ENCODE results near the gene CLCN1. TPM values are rescaled to one million over a fixed set of nuclear protein-coding genes. Genes with fewer than 3 reads are reported as not detected.

CLCN1 gene
- total and polyA plus RNA-seq, 2 donors: 0.09 to 0.57 TPM

DNA sequence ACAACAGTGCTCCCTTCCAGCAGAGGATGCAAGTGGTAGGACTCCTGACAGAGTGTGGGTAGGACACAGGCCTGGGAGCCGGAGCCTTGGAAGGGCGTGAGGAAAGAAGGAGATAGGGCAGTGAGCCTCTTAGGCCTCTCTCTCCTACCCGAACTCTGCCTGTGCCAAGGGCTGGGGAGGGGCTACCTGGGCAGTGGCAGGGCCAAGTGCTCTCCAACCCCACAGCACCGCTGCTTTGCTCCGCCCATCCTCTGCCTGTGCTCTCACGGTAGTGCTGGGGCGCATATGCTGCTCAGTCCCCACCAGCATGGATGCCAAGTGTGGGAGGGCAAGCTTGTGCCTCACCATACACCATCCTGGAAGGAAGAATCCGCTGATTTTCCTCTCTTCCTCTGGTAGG is 39.1 kb downstream of the CLCN1 start:
- peaks cover 10 to 30% of the 10 kb centered on the region in 2 donors for H3K27me3 ChIP-seq (ENCODE audit: control insufficient read depth in 2 of 2, insufficient read depth in 1 of 2, low read length in 1 of 2)
- no peak for DNase-seq (ENCODE audit: low read depth in 6 of 9, low spot score in 9 of 9)
- WGBS: 96% methylated on average over 8 of the region's 8 CpGs

DNA sequence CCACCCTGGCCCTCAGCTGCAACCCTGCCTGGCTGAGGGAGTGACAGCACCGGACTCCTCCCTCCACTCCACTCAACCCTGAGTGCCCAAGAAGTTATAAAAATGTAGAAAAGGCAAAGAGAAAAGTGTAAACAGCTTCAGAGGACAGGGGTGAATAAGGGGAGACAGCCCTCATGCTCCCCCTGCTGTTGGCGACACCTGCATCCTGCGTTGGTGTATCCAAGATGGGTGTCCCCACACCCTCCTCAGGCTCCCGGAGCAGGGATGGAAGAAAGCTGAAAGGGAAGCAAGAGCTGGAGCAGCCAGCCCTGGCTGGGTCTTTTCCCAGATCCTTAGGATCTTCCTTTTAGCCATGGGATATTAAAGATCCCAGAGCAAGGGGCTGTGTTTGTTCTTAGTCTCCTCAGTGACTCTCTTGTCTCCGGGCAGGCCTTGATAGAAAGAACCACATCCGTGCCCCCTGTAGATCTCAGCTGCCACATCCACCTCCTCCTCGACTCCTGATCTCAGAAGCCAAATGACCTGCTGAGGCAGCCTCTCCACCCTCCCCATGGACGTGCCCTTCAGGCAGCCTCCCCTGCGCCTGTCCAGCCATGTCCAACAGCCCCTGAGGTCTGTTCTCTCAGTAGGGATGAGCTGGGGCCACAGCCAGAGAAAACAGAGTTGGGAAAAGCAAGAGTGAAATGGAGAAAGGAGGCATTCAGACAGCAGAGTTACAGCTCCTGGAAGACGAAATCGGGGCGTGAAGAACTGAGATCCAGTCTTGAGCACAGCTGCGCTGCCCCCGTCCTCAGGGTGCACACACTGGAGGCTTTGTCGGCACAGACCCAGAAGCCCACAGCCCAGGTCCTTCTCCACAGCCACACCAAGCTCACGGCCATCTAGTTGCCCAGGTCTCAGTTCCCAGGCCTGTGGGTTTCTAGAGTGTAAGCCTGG is 39.8 kb downstream of the CLCN1 start:
- 97% methylated on average over 16 of the region's 16 CpGs for WGBS
- Histone ChIP-seq H3K27me3 (ENCODE audit: control insufficient read depth in 2 of 2, insufficient read depth in 1 of 2, low read length in 1 of 2) (peaks cover 11 to 35% of the 10 kb centered on the region in 2 donors), H3K9me3 (ENCODE audit: control insufficient read depth in 2 of 2, insufficient read depth in 1 of 2, low read length in 1 of 2) (no peaks in the 10 kb centered on the region), H3K4me1 (ENCODE audit: control insufficient read depth in 2 of 2, insufficient read depth in 2 of 2, low read length in 2 of 2) (no peaks in the 10 kb centered on the region), H3K4me3 (ENCODE audit: low read length in 2 of 2) (no peak overlapping the region), H3K36me3 (ENCODE audit: control insufficient read depth in 2 of 2, insufficient read depth in 2 of 2, low read length in 1 of 2) (no peaks in the 10 kb centered on the region), H3K27ac (ENCODE audit: low read depth in 1 of 2, low read length in 1 of 2) (no peak overlapping the region)
- no peak for DNase-seq (ENCODE audit: low read depth in 6 of 9, low spot score in 9 of 9)

More for the DNA sequence above, 39.1 kb downstream of the CLCN1 start:
- H3K4me3 ChIP-seq (ENCODE audit: low read length in 2 of 2): no peak overlapping the region
- H3K27ac ChIP-seq (ENCODE audit: low read depth in 1 of 2, low read length in 1 of 2): no peak overlapping the region
- no peaks in the 10 kb centered on the region for H3K4me1 ChIP-seq (ENCODE audit: control insufficient read depth in 2 of 2, insufficient read depth in 2 of 2, low read length in 2 of 2)
- no peaks in the 10 kb centered on the region for H3K36me3 ChIP-seq (ENCODE audit: control insufficient read depth in 2 of 2, insufficient read depth in 2 of 2, low read length in 1 of 2)
- H3K9me3 ChIP-seq (ENCODE audit: control insufficient read depth in 2 of 2, insufficient read depth in 1 of 2, low read length in 1 of 2): no peaks in the 10 kb centered on the region

DNA sequence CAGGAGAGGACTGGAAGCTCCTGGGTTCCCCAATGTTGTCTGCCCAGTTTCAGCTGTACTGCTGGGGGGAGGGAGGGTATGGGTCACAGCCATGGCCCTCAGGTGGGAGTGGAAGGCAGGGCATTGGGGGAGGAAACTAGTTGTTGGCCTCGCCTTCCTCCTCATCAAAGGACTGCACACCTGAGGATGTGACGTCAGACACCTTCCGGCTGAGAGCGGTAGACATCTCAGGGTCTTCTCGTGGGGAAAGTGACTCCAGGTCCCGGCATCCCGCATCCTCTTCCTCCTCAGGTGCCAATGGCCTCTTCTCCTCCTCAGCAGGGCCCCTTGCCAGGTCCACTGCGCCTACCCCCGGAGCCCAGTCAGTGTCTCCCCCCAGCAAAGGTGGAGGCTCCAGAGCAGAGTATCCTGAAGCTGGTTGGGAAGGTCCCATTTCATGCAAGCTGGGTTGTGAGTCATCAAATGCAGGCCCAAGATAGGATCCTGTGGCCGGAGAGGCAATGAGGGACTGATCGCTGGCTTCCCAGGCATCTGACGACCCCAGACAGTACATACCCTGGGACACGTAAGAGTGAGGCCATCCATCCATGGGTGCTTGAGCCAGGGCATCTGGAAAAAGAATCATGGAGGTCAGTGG is 40.6 kb downstream of the CLCN1 start:
- H3K36me3 ChIP-seq (ENCODE audit: control insufficient read depth in 2 of 2, insufficient read depth in 2 of 2, low read length in 1 of 2): no peaks in the 10 kb centered on the region
- H3K27me3 ChIP-seq (ENCODE audit: control insufficient read depth in 2 of 2, insufficient read depth in 1 of 2, low read length in 1 of 2): peaks cover 19 to 43% of the 10 kb centered on the region in 2 donors
- WGBS: 97% methylated on average over 13 of the region's 13 CpGs
- no peaks in the 10 kb centered on the region for H3K9me3 ChIP-seq (ENCODE audit: control insufficient read depth in 2 of 2, insufficient read depth in 1 of 2, low read length in 1 of 2)
- no peak overlapping the region for H3K27ac ChIP-seq (ENCODE audit: low read depth in 1 of 2, low read length in 1 of 2)
- H3K4me1 ChIP-seq (ENCODE audit: control insufficient read depth in 2 of 2, insufficient read depth in 2 of 2, low read length in 2 of 2): peaks cover 0 to 3% of the 10 kb centered on the region in 2 donors
- H3K4me3 ChIP-seq (ENCODE audit: low read length in 2 of 2): no peak overlapping the region
- no peak for DNase-seq (ENCODE audit: low read depth in 6 of 9, low spot score in 9 of 9)

DNA sequence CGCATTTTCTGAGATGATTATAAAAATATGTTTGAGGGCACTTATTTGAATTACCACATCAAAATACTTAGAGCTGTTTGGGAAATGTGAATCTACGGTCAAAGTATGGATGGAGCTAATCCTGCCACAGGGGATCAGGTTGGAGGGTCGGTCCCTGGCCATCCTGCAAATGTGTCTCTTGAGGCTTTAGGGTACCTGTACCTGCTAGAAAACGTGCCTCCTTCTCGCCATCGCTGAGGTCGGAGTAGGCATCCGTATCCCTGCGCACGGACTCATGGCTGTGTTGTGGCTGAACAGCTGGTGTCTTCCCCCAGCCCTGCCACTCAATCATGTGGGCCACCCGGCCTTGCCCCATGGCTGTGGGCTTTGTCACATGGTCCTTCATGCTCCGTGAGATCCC is 42.7 kb downstream of the CLCN1 start:
- Histone ChIP-seq H3K27me3 (ENCODE audit: control insufficient read depth in 2 of 2, insufficient read depth in 1 of 2, low read length in 1 of 2) (peaks cover 38 to 62% of the 10 kb centered on the region in 2 donors), H3K4me1 (ENCODE audit: control insufficient read depth in 2 of 2, insufficient read depth in 2 of 2, low read length in 2 of 2) (peaks cover 3 to 10% of the 10 kb centered on the region in 2 donors), H3K27ac (ENCODE audit: low read depth in 1 of 2, low read length in 1 of 2) (no peak overlapping the region), H3K36me3 (ENCODE audit: control insufficient read depth in 2 of 2, insufficient read depth in 2 of 2, low read length in 1 of 2) (no peaks in the 10 kb centered on the region), H3K9me3 (ENCODE audit: control insufficient read depth in 2 of 2, insufficient read depth in 1 of 2, low read length in 1 of 2) (no peaks in the 10 kb centered on the region), H3K4me3 (ENCODE audit: low read length in 2 of 2) (no peak overlapping the region)
- WGBS: 96% methylated on average over 12 of the region's 12 CpGs
- DNase-seq (ENCODE audit: low read depth in 6 of 9, low spot score in 9 of 9): no peak

DNA sequence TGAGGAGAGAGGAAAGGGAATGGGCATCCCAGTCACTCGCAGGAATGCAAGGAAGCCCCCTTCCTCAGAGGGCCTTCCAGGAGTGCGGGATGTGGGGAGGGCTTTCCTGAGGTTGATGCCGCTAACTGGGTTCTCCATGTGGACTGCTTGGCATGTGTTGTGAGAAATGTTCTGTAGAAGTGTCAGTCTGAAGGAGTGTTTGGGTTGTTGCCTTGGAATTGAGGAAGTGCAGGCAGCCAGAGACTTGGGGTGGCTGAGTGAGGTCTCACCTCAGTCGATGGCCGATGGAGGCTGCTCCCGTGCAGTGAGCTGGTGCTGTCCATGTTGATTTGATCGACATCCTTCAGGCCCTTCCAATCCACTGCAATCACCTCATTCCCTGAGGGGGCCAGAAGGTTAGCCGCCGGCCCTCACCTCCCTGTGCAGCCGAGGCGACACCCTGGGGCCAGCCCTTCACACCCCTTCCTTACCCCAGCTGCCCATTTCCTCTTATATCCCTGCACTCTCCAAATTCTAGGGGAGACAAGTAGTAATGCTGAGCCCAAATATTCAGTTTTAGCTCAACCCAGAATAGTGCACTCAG is 44.0 kb downstream of the CLCN1 start:
- DNase-seq (ENCODE audit: low read depth in 6 of 9, low spot score in 9 of 9): no peak
- Histone ChIP-seq H3K27ac (ENCODE audit: low read depth in 1 of 2, low read length in 1 of 2) (no peak overlapping the region), H3K27me3 (ENCODE audit: control insufficient read depth in 2 of 2, insufficient read depth in 1 of 2, low read length in 1 of 2) (peaks cover 49 to 72% of the 10 kb centered on the region in 2 donors), H3K36me3 (ENCODE audit: control insufficient read depth in 2 of 2, insufficient read depth in 2 of 2, low read length in 1 of 2) (no peaks in the 10 kb centered on the region), H3K4me3 (ENCODE audit: low read length in 2 of 2) (no peak overlapping the region), H3K9me3 (ENCODE audit: control insufficient read depth in 2 of 2, insufficient read depth in 1 of 2, low read length in 1 of 2) (no peaks in the 10 kb centered on the region), H3K4me1 (ENCODE audit: control insufficient read depth in 2 of 2, insufficient read depth in 2 of 2, low read length in 2 of 2) (peaks cover 3 to 10% of the 10 kb centered on the region in 2 donors)
- 77% methylated on average over 11 of the region's 11 CpGs for WGBS

DNA sequence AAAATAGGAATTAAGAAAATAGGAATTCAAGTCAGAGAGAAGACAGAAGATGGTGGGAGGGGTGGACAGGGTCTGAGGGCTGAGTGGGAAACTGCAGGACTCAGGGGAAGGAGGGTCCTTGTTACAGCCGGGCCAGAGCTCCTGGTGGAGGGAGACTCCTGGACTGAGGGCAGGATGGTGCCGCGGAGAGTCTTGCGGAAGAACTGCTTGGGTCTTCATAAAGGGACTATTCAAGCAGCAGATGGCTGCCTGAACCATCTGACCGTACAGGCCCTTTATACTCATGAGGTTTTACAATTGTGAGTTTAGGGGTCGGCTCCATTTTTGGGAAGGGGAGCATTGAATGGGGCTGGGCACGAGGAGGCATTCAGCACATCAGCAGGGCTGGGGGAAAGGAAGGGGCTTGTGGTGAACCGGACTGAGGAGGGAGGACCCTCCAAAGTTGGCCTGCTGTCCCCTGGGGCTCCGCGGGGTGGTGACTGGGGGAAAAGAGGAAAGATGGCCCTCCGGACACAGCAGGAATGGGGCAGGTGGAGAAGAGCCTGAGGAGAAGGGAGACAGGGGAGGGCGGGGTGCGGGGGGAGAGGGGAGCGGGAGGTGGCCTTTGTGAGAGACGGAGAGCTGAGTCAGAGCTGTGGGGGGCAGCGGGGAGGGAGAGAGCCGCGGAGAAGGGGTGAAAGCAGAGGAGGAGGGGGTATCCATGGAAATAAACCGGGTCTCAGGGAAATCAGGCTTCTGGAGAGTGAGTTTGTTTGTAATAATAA is 45.1 kb downstream of the CLCN1 start:
- Histone ChIP-seq H3K4me3 (ENCODE audit: low read length in 2 of 2) (no peak overlapping the region), H3K27me3 (ENCODE audit: control insufficient read depth in 2 of 2, insufficient read depth in 1 of 2, low read length in 1 of 2) (peaks cover 52 to 76% of the 10 kb centered on the region in 2 donors)

DNA sequence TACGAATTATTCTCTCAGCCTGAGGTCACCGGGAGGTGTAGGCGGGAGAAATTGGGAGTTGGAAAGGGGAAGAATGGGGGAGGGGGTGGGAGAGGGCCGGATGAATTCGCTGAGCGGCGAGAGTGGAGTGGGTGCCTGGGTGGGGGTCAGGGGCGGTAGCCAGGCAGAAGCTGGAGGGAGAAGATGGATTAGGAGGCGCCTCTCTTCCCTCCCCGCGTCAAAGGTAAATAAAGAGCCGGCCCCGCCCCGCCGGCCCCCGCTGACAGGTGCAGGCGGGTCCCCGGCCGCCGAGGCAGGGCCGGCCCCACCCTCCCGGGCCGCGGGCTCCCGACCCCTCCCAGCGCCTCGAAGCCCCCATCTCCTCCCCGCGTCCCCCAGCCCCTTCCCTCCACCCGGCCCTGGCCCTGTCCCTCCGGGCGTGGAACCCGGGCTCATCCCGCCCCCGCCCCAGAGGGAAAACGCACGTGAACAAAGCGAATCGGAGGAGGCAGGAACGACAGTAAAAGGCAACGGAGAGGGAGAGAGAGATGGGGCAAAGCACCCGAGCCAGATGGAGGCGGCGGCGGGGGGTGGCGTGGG is 45.7 kb downstream of the CLCN1 start:
- Histone ChIP-seq H3K4me1 (ENCODE audit: control insufficient read depth in 2 of 2, insufficient read depth in 2 of 2, low read length in 2 of 2) (peaks cover 3 to 10% of the 10 kb centered on the region in 2 donors), H3K36me3 (ENCODE audit: control insufficient read depth in 2 of 2, insufficient read depth in 2 of 2, low read length in 1 of 2) (no peaks in the 10 kb centered on the region), H3K27me3 (ENCODE audit: control insufficient read depth in 2 of 2, insufficient read depth in 1 of 2, low read length in 1 of 2) (peaks cover 52 to 74% of the 10 kb centered on the region in 2 donors), H3K4me3 (ENCODE audit: low read length in 2 of 2) (peak overlapping the region; percentile 36 to 54), H3K9me3 (ENCODE audit: control insufficient read depth in 2 of 2, insufficient read depth in 1 of 2, low read length in 1 of 2) (no peaks in the 10 kb centered on the region), H3K27ac (ENCODE audit: low read depth in 1 of 2, low read length in 1 of 2) (no peak overlapping the region)
- DNase-seq (ENCODE audit: low read depth in 6 of 9, low spot score in 9 of 9): no peak
- 12% methylated on average over 46 of the region's 46 CpGs for WGBS

More for the DNA sequence above, 45.1 kb downstream of the CLCN1 start:
- Histone ChIP-seq H3K27ac (ENCODE audit: low read depth in 1 of 2, low read length in 1 of 2) (no peak overlapping the region), H3K4me1 (ENCODE audit: control insufficient read depth in 2 of 2, insufficient read depth in 2 of 2, low read length in 2 of 2) (peaks cover 3 to 10% of the 10 kb centered on the region in 2 donors), H3K9me3 (ENCODE audit: control insufficient read depth in 2 of 2, insufficient read depth in 1 of 2, low read length in 1 of 2) (no peaks in the 10 kb centered on the region), H3K36me3 (ENCODE audit: control insufficient read depth in 2 of 2, insufficient read depth in 2 of 2, low read length in 1 of 2) (no peaks in the 10 kb centered on the region)
- no peak for DNase-seq (ENCODE audit: low read depth in 6 of 9, low spot score in 9 of 9)
- 80% methylated on average over 19 of the region's 19 CpGs for WGBS

DNA sequence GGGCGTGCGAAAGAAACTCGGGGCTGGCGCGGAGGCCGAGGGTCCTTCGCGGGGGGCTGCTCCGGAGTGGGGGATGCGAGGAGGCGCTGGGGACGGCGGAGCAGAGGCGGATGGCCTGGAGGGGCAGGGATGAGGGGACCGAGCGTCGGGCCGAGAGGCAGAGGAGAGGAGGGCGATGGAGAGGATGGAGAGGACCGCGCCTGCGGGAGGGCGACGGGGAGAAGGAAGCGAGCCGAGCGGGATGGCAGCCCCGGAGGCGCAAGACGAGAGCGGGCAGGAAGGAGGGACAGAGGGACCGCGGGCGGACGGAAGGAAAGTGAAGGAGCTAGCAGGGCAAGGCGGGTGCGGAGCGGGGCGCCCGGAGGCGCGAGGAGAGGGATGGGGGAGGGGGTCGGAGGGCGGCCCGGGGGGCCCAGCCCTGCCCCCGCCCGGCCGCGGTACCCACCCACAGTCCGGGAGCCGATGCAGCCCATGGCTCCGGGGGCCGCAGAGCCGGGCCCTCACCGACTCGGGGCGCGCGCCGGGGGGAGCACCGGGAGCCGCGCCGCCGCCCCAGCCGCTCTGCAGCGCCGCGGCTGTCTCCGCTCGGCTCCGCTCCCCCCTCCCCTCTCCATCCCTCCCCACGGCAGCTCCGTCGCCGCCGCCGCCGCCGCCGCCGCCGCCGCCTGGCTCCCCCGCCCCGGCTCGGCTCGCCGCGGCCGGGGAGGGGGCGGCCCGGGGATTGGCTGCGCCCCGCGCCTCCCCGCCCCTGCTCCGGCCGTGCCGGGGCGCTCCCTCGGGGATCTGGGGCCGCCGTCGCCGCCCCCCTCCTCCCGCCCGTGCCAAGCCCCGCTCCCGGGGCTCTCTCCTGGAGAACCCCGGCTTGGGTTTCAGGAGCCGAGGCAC is 46.5 kb downstream of the CLCN1 start, which contains the start of gene FAM131B:
Gene FAM131B, minus strand, starts transcription at position 583 of the 885 bp plus-strand sequence. Its CDS starts 110 bp downstream, at position 473.
- Histone ChIP-seq H3K27ac (ENCODE audit: low read depth in 1 of 2, low read length in 1 of 2) (peak within 1 kb of the TSS in 1 of 2 donors; percentile 11), H3K27me3 (ENCODE audit: control insufficient read depth in 2 of 2, insufficient read depth in 1 of 2, low read length in 1 of 2) (peaks cover 52 to 78% of the 10 kb centered on the region in 2 donors), H3K9me3 (ENCODE audit: control insufficient read depth in 2 of 2, insufficient read depth in 1 of 2, low read length in 1 of 2) (no peaks in the 10 kb centered on the region), H3K36me3 (ENCODE audit: control insufficient read depth in 2 of 2, insufficient read depth in 2 of 2, low read length in 1 of 2) (no peaks in the 10 kb centered on the region), H3K4me3 (ENCODE audit: low read length in 2 of 2) (peak within 1 kb of the TSS; percentile 36 to 54), H3K4me1 (ENCODE audit: control insufficient read depth in 2 of 2, insufficient read depth in 2 of 2, low read length in 2 of 2) (peaks cover 3 to 10% of the 10 kb centered on the region in 2 donors)
- 1% methylated on average over 111 of the region's 112 CpGs for WGBS
- no peak for DNase-seq (ENCODE audit: low read depth in 6 of 9, low spot score in 9 of 9)
